ENCODE results near the gene HAUS2. TPM values are rescaled to one million over a fixed set of nuclear protein-coding genes. Genes with fewer than 3 reads are reported as not detected.
A peak's percentile ranks its signal among the peaks of the same experiment; 100 is the strongest.

HAUS2 gene
- polyA plus RNA-seq, 1 donor from 2014 or later: 76.0 TPM

GRCh38 chr15:42575188-42576039 is 26.8 kb downstream of the HAUS2 start, which contains the start of gene STARD9:
STARD9 (plus strand) TSS chr15:42575606; CDS start chr15:42575716, 110 bp downstream.
- Histone ChIP-seq H3K9ac (ENCODE audit: low read length) (peak within 1 kb of the TSS; percentile 64), H3K27me3 (ENCODE audit: insufficient read depth, low read depth, low read length) (no peaks in the 10 kb centered on the region), H3K9me2 (ENCODE audit: insufficient read depth, low read length) (no peaks in the 10 kb centered on the region), H3F3A (ENCODE audit: insufficient read depth, low read length, poor library complexity, severe bottlenecking) (no peaks in the 10 kb centered on the region), H4K20me1 (ENCODE audit: insufficient read depth) (no peaks in the 10 kb centered on the region), H3K79me2 (replicated peaks; ENCODE audit: insufficient read depth, low read length) (no peaks in the 10 kb centered on the region), H3K4me3 (ENCODE audit: low read length) (peak within 1 kb of the TSS; percentile 95), H3K9me3 (ENCODE audit: low read length) (no peaks in the 10 kb centered on the region), H3K36me3 (ENCODE audit: insufficient read depth, low read length) (no peaks in the 10 kb centered on the region), H3K4me2 (ENCODE audit: low read length) (peak within 1 kb of the TSS; percentile 49), H2AFZ (ENCODE audit: low read depth, low read length) (peak within 1 kb of the TSS; percentile 65), H3K27ac (ENCODE audit: low read length) (no peak within 1 kb of the TSS)
- peak; percentile 32 for TF ChIP-seq POLR2AphosphoS5 (IDR thresholded peaks at IDR 0.05)
- peak; percentile 22 for TF ChIP-seq RAD21 (conservative IDR thresholded peaks at IDR 0.05)
- TF ChIP-seq MXI1 (conservative IDR thresholded peaks at IDR 0.05; ENCODE audit: poor library complexity, severe bottlenecking): peak; percentile 68
- no peak for TF ChIP-seq TAF1 (IDR thresholded peaks at IDR 0.05; ENCODE audit: low read depth)

- H3K4me3 ChIP-seq (ENCODE audit: low read length): peak overlapping the region; percentile 95
- no peaks in the 10 kb centered on the region for H4K20me1 ChIP-seq (ENCODE audit: insufficient read depth)
- no peak for TF ChIP-seq EP300 (conservative IDR thresholded peaks at IDR 0.05; ENCODE audit: poor library complexity, severe bottlenecking)
- TF ChIP-seq EZH2 (IDR thresholded peaks at IDR 0.05; ENCODE audit: borderline replicate concordance, insufficient read depth, low read length, poor library complexity, severe bottlenecking): no peak
- no peak for TF ChIP-seq TAF1 (IDR thresholded peaks at IDR 0.05; ENCODE audit: low read depth)
- TF ChIP-seq POLR2AphosphoS5 (IDR thresholded peaks at IDR 0.05): no peak
- no peak for TF ChIP-seq RAD21 (conservative IDR thresholded peaks at IDR 0.05)
- TF ChIP-seq REST (IDR thresholded peaks at IDR 0.05; ENCODE audit: borderline replicate concordance): no peak
- no peak for TF ChIP-seq SMC3 (conservative IDR thresholded peaks at IDR 0.05; ENCODE audit: poor library complexity)
- no peak for TF ChIP-seq CTCF (IDR thresholded peaks at IDR 0.05; ENCODE audit: poor library complexity, severe bottlenecking)
- TF ChIP-seq MXI1 (conservative IDR thresholded peaks at IDR 0.05; ENCODE audit: poor library complexity, severe bottlenecking): no peak
- no peaks in the 10 kb centered on the region for H3F3A ChIP-seq (ENCODE audit: insufficient read depth, low read length, poor library complexity, severe bottlenecking)
- peak overlapping the region; percentile 64 for H3K9ac ChIP-seq (ENCODE audit: low read length)
- H3K27me3 ChIP-seq (ENCODE audit: insufficient read depth, low read depth, low read length): no peaks in the 10 kb centered on the region
- H3K9me3 ChIP-seq (ENCODE audit: low read length): no peaks in the 10 kb centered on the region
- no peaks in the 10 kb centered on the region for H3K79me2 ChIP-seq (replicated peaks; ENCODE audit: insufficient read depth, low read length)
- no peak overlapping the region for H3K27ac ChIP-seq (ENCODE audit: low read length)
- H3K4me2 ChIP-seq (ENCODE audit: low read length): peak overlapping the region; percentile 49
- no peaks in the 10 kb centered on the region for H3K36me3 ChIP-seq (ENCODE audit: insufficient read depth, low read length)
- H2AFZ ChIP-seq (ENCODE audit: low read depth, low read length): peak overlapping the region; percentile 65
- no peaks in the 10 kb centered on the region for H3K9me2 ChIP-seq (ENCODE audit: insufficient read depth, low read length)
These were observed 27.5 kb downstream of the HAUS2 start for GRCh38 chr15:42576040-42576594.

Measured in neural cell (in vitro differentiated cells).